Gastroesophageal sphincter (tissue), 4 donors: ENCODE results near the gene CD38. TPM values are rescaled to one million over a fixed set of nuclear protein-coding genes. Genes with fewer than 3 reads are reported as not detected.

Experiments
- ATAC-seq: fragments of 150-250 bp; one replicate; pipeline ENCODE4 v1.9.1; 2016; ENCODE audit warnings: mild to moderate bottlenecking, moderate library complexity
- H3K27ac ChIP-seq, 4 donors: fragments of 200-600 bp; sonication (generic) in 3 of 4; 1 replicate in 3 of 4; 2 replicates in 1 of 4; pipeline ENCODE4 v1.5.1; 2016 to 2019
- H3K27me3 ChIP-seq: fragments of 200-600 bp; sonication (generic); one replicate; pipeline ENCODE4 v1.5.1; 2019
- H3K36me3 ChIP-seq, 2 donors: fragments of 200-600 bp; sonication (generic); one replicate each; pipeline ENCODE4 v1.5.1; 2019; ENCODE audit warnings: control low read depth in 1 of 2
- H3K4me1 ChIP-seq, 3 donors: fragments of 200-600 bp; sonication (generic); 1 replicate in 2 of 3; 2 replicates in 1 of 3; pipeline ENCODE4 v1.5.1; 2016 to 2019; ENCODE audit warnings: control low read depth in 2 of 3
- H3K4me3 ChIP-seq, 2 donors: fragments of 200-600 bp; sonication (generic); one replicate each; pipeline ENCODE4 v1.5.1; 2019; ENCODE audit warnings: mild to moderate bottlenecking in 1 of 2, moderate library complexity in 1 of 2
- H3K9me3 ChIP-seq, 3 donors: fragments of 200-600 bp; sonication (generic); one replicate each; pipeline ENCODE4 v1.5.1; 2017 to 2019; ENCODE audit warnings: control low read depth in 2 of 3
- EP300 ChIP-seq: sonication (generic); formaldehyde crosslinking; IDR thresholded peaks from one replicate; pipeline ENCODE4 v1.6.1; 2017; ENCODE audit warnings: antibody characterized with exemption, mild to moderate bottlenecking
- POLR2A ChIP-seq, 2 donors: fragments of 450-650 bp; IDR thresholded peaks; one replicate each; pipeline ENCODE4 v1.6.1; 2017; ENCODE audit warnings: antibody characterized with exemption in 2 of 2, mild to moderate bottlenecking in 2 of 2, moderate library complexity in 1 of 2
- POLR2AphosphoS5 ChIP-seq: sonication (generic); formaldehyde crosslinking; IDR thresholded peaks from one replicate; pipeline ENCODE4 v1.6.1; 2017; ENCODE audit warnings: antibody characterized with exemption
- WGBS, 2 donors: methylation state at CpG; one replicate each; pipeline ENCODE4 v1.1.5; 2018; ENCODE audit warnings: low coverage in 1 of 2; 5-methylcytosine and 5-hydroxymethylcytosine counted together
- total RNA-seq, 4 donors: library from RNA; depleted of rRNA; stranded (reverse); fragments of >200 nt; gene quantifications; one replicate each; pipeline ENCODE4 v1.1.0, GENCODE V29; 2016
- TF ChIP-seq, protein P1 (sequence below), 4 experiments: fragments of 200-600 bp in 2 of 4; fragments of 450-650 bp in 2 of 4; sonication (generic) in 1 of 4; IDR thresholded peaks; one replicate each; pipeline ENCODE4 v1.5.1; 2017 to 2019; ENCODE audit warnings: antibody characterized with exemption in 4 of 4, mild to moderate bottlenecking in 2 of 4, moderate library complexity in 2 of 4

CD38 gene
- total RNA-seq, 4 donors from 2014 or later = 1.0 to 5.8 (median 2.4) TPM

DNA sequence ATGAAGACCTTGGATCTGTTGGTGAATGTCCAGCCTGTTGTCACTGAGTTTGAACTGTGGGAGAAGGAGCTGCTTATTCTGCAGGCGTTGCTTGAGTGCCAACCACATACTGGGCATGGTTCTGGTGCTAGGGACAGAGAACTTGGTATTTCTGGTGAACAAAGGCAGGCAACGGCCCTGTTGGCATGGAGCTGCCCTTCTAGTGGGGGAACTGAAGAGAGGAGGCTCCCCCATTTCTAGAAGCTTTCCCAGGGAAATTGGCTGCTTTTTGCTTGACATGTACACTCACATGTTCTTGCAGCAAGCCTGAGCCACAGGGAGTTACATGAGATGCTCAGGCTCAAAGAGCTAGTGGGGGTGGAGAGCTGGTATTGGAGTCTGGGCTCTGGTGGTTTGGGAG, 8.9 kb upstream of the CD38 start:
- no peaks in the 10 kb centered on the region for H3K4me1 ChIP-seq
- WGBS, 2 donors = 35 to 76% methylated on average over 2 of the region's 2 CpGs
- H3K27me3 ChIP-seq = no peaks in the 10 kb centered on the region
- no peak overlapping the region for H3K4me3 ChIP-seq
- ATAC-seq = no peak
- H3K27ac ChIP-seq = no peak overlapping the region
- TF ChIP-seq, protein P1, sequence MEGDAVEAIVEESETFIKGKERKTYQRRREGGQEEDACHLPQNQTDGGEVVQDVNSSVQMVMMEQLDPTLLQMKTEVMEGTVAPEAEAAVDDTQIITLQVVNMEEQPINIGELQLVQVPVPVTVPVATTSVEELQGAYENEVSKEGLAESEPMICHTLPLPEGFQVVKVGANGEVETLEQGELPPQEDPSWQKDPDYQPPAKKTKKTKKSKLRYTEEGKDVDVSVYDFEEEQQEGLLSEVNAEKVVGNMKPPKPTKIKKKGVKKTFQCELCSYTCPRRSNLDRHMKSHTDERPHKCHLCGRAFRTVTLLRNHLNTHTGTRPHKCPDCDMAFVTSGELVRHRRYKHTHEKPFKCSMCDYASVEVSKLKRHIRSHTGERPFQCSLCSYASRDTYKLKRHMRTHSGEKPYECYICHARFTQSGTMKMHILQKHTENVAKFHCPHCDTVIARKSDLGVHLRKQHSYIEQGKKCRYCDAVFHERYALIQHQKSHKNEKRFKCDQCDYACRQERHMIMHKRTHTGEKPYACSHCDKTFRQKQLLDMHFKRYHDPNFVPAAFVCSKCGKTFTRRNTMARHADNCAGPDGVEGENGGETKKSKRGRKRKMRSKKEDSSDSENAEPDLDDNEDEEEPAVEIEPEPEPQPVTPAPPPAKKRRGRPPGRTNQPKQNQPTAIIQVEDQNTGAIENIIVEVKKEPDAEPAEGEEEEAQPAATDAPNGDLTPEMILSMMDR (IDR thresholded peaks at IDR 0.05) = no peak
- no peak for TF ChIP-seq POLR2AphosphoS5
- TF ChIP-seq EP300 = no peak
- TF ChIP-seq POLR2A (IDR thresholded peaks at IDR 0.05) = no peak
- no peaks in the 10 kb centered on the region for H3K9me3 ChIP-seq
- H3K36me3 ChIP-seq = no peaks in the 10 kb centered on the region

DNA sequence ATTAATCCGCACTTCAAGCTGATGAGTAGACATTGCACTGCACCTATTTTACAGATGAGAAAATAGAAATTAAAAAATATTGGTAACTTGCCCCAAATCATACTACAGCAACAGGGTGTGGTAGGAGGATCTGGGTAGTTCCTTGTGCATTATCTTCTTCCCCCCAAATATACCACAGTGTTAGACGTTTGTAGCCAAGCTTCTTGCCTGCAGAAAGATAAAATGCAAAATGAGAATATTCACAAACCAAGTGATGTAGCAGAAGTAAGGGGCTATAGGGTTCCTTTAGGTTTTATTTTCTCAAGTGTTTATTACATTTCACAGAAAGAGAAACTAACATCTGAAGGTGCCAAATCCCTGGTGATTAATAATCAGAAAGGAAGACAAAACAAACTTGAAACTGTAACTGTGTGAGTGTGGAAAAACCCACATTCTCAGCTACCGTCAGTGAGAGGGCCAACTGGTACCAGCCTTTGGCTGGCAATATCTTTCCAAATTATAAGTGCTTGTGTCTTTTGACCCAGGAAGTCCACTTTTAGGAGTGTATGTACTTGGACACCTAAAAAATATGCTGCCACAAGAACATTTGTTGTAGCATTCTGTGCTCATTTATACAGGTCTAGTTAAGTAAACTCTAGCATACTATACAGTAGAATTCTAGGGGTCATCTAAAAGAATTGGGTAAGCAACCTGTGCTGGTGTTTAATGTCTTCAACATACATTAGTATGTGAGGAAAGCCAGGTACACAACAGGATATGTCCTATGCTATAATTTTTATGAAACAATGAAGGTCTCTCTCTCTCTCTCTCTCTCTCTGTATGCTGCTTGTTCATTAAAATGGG, 6.7 kb upstream of the CD38 start:
- Histone ChIP-seq H3K27me3 (no peaks in the 10 kb centered on the region), H3K36me3 (no peaks in the 10 kb centered on the region), H3K4me3 (no peak overlapping the region), H3K27ac (no peak overlapping the region), H3K4me1 (no peaks in the 10 kb centered on the region), H3K9me3 (no peaks in the 10 kb centered on the region)
- no peak for ATAC-seq
- TF ChIP-seq POLR2A (IDR thresholded peaks at IDR 0.05) = no peak
- no peak for TF ChIP-seq POLR2AphosphoS5
- TF ChIP-seq, protein P1 (IDR thresholded peaks at IDR 0.05) = no peak
- no peak for TF ChIP-seq EP300
- WGBS, 2 donors = 47 to 56% methylated on average over 3 of the region's 3 CpGs

- H3K27me3 ChIP-seq = no peaks in the 10 kb centered on the region
- no peaks in the 10 kb centered on the region for H3K36me3 ChIP-seq
- 46 to 72% methylated on average over 2 to 4 of the region's 4 CpGs for WGBS, 2 donors
- H3K27ac ChIP-seq = no peak overlapping the region
- TF ChIP-seq, protein P1 (IDR thresholded peaks at IDR 0.05) = no peak
- TF ChIP-seq EP300 (no peak), POLR2AphosphoS5 (no peak), POLR2A (IDR thresholded peaks at IDR 0.05) (no peak)
- H3K9me3 ChIP-seq = no peaks in the 10 kb centered on the region
- peaks cover 0 to 13% (median 5%) of the 10 kb centered on the region in 3 donors for H3K4me1 ChIP-seq
- H3K4me3 ChIP-seq = no peak overlapping the region
- no peak for ATAC-seq
Measured at GRCh38 chr4:15774020-15774420, 4.1 kb upstream of the CD38 start.

GRCh38 chr4:15776871-15777648, 1.1 kb upstream of the CD38 start:
- Histone ChIP-seq H3K27ac (no peak overlapping the region), H3K9me3 (no peaks in the 10 kb centered on the region), H3K4me3 (no peak overlapping the region), H3K4me1 (peaks cover 0 to 24% (median 5%) of the 10 kb centered on the region in 3 donors), H3K27me3 (no peaks in the 10 kb centered on the region), H3K36me3 (no peaks in the 10 kb centered on the region)
- TF ChIP-seq POLR2AphosphoS5 = no peak
- no peak for TF ChIP-seq EP300
- TF ChIP-seq POLR2A (IDR thresholded peaks at IDR 0.05) = no peak
- TF ChIP-seq, protein P1 (IDR thresholded peaks at IDR 0.05) = no peak
- WGBS, 2 donors = 85 to 89% methylated on average over 4 to 5 of the region's 5 CpGs
- no peak for ATAC-seq
